GM18505 (cell line): ENCODE measurements around the gene EIF3I.

Source experiments
- ATAC-seq: cut with Tn5 transposase; IDR thresholded peaks from one replicate; pipeline ENCODE4 v1.9.1; 2021; ENCODE audit not compliant: unreplicated experiment
- POLR2A ChIP-seq: IDR thresholded peaks from 4 replicates; pipeline ENCODE4 v1.6.1; 2011; ENCODE audit warnings: borderline replicate concordance; ENCODE audit not compliant: insufficient read depth, insufficient read length; ENCODE audit errors: extremely low read depth

EIF3I gene

DNA sequence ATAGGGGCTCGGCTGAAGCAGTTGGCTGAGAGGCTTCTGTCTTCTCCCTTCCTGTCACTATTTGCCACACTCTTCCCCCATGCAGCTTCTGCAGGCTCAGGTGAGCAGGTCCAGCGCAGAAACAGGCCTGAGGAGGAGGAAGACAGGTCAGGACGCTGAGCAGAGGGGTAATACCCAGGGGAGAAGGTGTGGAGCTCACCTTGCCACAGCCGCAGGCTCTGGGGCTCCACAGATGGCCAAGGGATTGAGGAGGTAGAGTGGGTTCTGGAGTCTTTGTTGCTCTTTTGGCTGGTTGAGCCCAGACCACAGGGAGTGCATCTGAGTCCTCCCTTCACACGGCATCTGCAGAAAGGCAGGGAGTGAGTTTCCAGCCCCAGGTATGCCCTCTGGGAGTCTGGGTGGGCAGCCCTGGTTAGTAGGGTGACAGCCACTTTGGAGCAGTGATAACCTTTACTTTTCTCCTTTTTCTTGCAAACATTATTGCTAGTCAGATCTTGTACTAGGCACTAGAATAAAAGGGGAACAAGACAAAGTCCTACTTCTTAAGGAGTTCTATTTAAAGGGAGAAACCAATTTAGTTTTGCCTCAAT lies 9.7 kb downstream of the EIF3I start:
- ATAC-seq, result no peak
- no peak for TF ChIP-seq POLR2A

DNA sequence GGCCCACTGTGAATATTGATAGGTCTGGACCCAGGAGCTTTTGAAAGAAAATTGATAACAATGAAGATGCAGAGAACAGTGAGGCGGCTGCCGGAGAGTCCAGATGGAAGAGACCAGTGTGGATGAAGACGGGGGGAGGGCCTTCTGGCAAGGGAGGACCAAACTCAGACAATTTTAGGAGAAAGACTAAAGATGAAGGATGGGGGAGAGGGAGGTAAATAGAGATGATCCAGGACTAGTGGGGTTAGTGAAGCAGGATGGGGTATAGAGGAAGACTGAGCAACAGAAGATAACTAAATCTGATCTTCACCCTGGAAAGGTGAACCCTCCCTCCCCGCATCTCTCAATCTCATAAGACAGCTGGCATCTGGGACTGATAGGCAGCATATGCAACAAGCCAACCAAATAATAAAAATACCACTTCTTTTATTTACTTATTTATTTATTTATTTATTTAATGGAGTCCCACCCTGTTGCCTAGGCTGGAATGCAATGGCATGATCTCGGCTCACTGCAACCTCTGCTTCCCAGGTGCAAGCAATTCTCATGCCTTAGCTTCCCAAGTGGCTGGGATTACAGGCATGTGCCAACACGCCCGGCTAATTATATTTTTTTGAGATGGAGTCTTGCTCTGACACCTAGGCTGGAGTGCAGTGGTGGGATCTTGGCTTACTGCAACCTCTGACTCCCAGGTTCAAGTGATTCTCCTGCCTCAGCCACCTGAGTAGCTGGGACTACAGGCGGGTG lies 10.5 kb downstream of the EIF3I start:
- no peak for ATAC-seq
- TF ChIP-seq POLR2A, result no peak

DNA sequence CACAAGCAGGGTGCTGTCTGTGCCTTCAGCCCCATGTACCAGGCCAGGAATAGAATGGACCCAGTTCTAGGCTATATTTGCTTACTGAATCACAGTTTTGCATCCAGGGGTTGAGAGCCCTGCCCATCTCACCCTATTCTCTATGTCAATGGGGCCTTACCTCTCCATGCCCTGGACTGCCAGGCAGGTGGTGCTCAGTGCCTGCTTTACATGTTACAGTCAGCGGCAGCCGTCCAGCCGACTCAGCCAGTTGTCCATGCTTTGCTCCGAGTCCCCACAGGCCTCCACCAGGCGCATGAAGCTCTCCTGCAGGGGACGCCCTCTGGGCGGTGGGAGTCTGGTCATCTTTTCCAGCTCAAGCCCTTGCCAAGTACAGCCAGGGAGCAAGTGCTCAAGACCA lies 12.6 kb downstream of the EIF3I start:
- no peak for ATAC-seq
- TF ChIP-seq POLR2A, result no peak

DNA sequence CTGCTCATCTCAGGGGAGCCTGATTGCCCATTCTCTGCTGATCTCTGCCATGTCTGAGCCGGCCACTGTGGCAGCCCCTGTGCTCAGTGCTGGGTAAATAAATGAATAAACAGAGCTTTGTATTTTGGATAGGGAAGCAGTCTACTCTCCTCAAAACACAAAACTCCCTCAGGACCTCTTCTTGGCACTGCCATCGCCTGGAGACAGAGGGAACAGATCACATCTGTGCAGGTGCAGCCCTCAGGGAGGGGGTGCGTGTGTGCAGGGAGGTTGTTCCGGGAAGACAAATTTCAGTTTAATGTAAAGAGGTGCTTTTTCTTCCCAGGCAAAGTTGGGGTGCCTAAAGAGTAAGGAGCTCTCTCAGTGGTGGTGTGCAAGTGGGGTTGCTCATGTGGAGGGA lies 17.1 kb downstream of the EIF3I start:
- ATAC-seq, result no peak
- no peak for TF ChIP-seq POLR2A

DNA sequence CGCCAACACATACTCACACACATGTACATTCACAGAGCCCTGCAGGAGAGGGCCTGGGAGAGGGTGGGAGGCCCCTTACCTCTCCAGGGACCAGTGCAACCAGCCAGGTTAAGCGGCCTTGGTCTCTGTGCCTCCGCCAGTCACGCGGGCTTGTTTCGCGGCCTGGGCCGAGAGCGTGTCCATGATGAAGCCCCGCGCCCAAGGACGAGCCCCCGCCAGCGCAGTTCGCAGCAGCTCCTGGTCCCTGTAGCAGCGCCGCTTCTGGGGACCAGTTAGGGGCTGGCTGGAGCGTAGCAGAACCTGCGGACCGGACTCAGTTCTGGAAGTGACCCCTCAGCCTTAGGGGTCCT lies 17.6 kb downstream of the EIF3I start:
- ATAC-seq, result no peak
- TF ChIP-seq POLR2A, result no peak

DNA sequence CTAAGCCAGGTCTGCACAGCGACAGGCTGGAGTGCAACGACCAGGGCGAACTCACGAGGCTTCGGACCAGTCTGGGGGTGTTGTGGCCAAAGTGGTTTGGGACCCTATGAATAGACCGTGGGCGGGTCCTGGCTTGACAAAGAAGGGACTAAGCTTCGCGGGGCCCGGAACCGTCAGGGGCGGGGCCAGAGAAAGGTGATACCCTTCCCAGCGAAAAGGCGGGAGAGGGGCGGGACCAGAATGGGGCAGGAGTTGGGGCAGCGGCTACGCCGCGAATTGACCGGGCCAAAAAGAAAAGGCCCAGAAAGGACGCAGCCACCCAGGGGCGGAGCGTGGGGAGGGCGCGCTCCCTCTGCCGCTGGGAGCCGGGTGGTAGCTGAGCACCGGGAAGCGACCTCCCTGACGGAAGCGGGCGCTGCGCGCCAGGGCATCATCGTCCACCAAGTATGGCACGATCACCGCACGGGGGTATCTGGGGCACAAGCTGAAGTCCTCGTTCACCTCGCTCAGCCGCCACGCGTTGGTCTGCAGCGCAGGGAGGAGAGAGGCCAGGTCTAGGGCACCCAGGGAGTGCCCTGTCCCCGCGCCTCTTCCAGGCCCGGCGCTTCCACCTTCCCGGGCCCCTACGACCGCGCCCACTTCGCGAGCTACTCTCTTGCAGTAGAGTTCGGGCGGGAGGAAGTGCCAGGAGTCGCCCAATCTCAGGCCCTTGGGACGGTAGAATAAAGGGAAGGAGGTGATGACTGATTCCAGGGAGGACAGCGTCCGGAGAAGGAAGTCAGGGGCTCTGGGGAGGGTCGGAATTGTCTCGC lies 18.1 kb downstream of the EIF3I start:
- peak; percentile 20 for TF ChIP-seq POLR2A
- no peak for ATAC-seq

DNA sequence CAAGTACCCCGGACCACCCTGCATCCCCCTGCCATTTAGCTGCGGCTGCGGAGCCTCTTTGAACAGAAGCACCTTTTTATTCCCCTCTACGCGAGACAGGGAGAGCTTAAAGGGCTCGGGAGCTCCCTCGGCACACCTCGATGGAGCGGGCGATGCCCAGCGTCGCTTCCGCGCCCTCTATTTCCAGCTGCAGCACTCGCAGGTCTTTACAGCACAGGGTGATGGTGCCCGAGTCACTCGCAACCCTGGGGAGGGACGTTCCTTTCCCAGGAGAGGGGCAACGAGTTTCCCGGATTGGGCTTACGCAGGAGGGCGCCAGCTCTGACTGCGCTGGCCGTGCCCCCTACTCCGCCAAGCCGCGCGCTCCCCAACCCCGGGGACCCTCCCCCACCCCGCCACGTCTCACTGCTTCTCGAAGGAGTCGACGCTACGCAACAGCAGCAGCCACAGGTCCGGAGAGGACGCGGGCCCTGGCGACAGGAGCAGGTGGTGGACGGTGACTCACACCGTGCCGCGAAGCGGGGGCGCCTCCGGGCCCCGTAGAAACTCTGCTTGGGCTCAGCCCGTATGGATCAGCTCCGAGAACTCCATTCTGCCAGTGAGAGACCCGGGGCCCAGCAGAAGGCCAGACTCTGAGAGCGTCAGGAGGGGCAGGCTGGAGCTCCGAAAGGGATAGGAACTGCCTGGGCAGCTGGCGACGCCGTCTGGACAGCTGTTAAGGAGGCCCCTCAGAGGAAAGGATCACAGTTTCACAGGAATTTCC lies 19.0 kb downstream of the EIF3I start:
- TF ChIP-seq POLR2A, result no peak
- ATAC-seq, result no peak

DNA sequence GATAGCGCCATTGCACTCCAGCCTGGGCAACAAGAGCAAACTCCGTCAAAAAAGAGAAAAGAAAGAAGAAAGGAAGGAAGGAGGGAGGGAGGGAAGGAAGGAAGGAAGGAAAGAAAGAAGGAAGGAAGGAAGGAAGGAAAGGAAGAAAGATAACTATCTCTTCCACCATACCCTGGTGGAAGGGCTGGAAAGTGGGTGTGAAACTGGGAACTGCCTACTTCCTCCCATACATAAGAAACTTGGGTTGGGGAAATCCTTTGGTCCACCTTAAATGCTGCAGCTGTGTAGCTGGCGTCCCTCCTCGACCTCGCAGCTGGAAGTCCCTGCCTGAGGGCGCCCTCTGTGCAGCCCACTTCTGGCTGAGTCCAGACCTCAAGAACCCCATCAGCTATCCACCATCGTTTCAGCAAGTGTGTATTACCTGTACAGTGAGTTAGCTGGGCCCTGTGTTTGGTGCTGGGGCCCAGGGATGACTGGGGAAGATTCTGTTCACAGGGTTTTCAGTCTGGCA lies 20.2 kb downstream of the EIF3I start:
- no peak for ATAC-seq
- TF ChIP-seq POLR2A, result no peak

DNA sequence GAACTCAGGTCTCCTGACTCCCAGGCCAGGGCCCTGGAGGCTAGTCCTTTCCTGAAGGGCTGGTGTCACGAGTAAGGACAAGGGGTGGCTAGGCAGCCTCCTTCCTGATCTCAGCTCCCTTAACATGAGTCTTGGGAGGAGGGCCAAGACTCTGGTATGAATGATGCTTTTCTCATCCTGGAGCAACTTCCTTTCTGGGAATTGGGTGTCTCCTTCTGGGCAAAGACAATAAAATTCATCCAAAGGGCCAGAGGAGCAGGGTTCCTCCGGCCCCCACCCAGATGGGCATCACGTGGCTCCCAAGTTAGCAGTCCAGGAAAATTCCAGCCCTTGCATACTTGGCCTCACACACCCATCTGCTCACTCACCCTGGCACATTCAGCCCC lies 24.7 kb downstream of the EIF3I start, which contains the start of gene FAM167B:
Gene FAM167B (plus strand): TSS at position 335 of the 386 bp plus-strand sequence. CDS start 200 bp downstream, outside the sequence.
- no peak for TF ChIP-seq POLR2A
- no peak for ATAC-seq

DNA sequence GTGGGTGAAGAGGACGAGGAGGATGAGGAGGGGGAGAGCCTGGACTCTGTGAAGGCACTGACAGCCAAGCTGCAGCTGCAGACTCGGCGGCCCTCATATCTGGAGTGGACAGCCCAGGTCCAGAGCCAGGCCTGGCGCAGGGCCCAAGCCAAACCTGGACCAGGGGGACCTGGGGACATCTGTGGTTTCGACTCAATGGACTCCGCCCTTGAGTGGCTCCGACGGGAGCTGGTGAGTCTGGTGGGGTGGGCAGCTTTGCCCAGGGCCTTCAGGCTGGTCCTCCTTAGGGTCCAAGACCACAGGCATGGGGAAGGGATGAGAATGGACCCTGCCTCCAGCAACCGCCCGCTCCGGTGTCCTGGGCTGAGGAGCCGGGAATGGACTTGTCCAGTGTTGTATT lies 25.2 kb downstream of the EIF3I start:
- TF ChIP-seq POLR2A, result no peak
- ATAC-seq, result no peak

DNA sequence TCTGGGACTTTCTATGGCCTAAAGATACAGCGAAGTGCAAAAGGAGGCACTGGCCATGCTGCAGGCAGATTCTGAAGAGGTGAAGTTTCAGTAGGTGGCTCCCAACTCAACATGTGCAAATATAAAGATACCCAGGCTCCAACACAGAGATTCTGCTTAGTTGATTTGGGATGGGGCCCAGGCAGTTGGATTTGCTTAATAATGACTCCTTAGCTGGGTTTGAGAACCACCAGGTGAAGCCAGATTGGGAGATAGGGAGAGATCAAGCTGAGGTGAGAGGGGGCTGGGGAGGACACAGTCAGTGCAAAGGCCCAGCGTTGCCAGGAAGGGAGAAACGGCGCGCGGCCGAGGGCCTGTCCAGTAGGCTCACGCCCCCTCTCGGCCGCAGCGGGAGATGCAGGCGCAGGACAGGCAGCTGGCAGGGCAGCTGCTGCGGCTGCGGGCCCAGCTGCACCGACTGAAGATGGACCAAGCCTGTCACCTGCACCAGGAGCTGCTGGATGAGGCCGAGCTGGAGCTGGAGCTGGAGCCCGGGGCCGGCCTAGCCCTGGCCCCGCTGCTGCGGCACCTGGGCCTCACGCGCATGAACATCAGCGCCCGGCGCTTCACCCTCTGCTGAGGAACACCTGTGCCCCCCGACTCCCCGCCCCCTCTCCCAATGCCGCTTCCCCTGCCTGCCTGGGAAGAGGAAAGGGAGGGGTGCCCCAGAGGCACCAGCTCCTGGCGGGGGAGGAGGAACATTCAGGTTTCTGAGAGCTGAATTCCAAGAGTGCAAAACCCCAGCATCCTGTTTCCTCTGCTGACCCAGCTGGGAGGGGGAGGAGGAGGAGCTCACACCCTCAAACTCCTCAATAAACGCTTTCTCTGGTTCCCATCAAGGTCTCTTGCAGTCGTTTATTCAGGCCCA lies 26.0 kb downstream of the EIF3I start:
- TF ChIP-seq POLR2A, result no peak
- peak; percentile 30 for ATAC-seq

DNA sequence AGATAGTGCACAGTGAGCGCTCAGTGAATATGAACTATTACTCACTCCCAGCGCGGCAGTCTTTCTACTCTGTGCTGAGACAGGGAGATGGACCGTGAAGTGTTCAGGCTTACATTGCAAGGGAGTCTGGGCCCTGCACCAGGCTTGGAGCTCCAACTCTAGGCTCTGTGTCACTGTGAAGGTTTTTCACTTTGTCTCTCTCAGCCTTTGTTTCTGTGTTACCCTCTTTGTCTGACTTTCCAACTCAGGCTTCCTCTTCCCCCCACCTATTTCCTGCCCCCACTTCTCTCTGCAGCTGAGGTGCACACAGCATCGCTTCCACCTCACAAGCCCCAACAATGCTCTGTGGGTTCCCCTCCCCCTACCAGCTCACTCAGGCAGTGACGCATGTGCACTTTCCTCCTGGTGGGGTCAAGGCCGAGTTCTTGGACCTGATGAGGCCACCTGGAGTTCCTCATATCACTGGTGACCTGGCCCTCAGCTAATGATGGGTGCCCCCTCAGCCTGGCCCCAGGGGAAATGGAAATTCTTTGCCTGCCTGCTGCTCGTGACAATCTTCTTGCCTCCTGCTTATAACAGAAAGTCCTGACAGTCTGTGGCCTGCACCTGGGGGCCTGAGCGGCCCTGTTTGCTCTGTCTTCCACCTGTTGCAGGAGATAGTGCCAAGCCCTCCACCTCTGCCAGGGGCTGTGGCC lies 27.8 kb downstream of the EIF3I start:
- ATAC-seq, result peak; percentile 52
- peak; percentile 79 for TF ChIP-seq POLR2A
